AG08395 (cell line): Measurements from ENCODE around the gene NHS.

Experiments
- DNase-seq: peaks from one replicate; pipeline ENCODE4 v3.0.0; 2012; ENCODE audit warnings: mixed read lengths, low spot score

NHS gene

DNA sequence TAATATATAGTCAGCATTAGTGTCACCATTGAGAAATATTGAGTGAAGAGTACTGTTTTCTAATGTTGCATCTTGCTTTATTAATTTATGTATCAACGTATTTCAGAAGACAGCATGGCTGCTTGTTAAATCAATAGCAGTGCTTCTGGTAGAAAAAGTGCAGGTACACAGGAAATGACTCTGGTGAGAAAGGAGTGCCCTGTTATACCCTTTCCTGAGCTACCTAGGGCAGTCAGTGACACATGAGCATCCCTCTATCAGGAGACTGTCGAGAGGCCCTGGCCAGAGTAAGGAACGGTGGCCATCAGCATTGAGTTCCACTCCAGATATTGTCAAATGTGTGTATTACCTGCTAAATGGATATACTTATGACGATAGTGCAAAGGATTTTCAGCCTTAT is 404.4 kb downstream of the NHS start:
- no peak for DNase-seq
